Lower lobe of right lung (tissue), 2 donors: Measurements from ENCODE around the gene VPS8. TPM values are rescaled to one million over a fixed set of nuclear protein-coding genes. Genes with fewer than 3 reads are reported as not detected.

ENCODE experiments used
- ATAC-seq, 2 donors: fragments of 200-7000 bp; cut with Tn5 transposase; one replicate each; pipeline ENCODE4 v1.9.1; 2020 to 2022; ENCODE audit warnings: mild to moderate bottlenecking in 2 of 2, moderate library complexity in 2 of 2
- DNase-seq: peaks from one replicate; pipeline ENCODE4 v3.0.0-alpha.2; 2020
- H3K27ac ChIP-seq: fragments of 200-600 bp; one replicate; pipeline ENCODE4 v1.8.0; 2022
- H3K27me3 ChIP-seq: fragments of 200-600 bp; one replicate; pipeline ENCODE4 v1.8.0; 2022; ENCODE audit warnings: low read depth
- H3K36me3 ChIP-seq: fragments of 200-600 bp; one replicate; pipeline ENCODE4 v1.8.0; 2022; ENCODE audit warnings: mild to moderate bottlenecking
- H3K4me1 ChIP-seq: fragments of 200-600 bp; one replicate; pipeline ENCODE4 v1.8.0; 2022
- H3K4me3 ChIP-seq: fragments of 200-600 bp; one replicate; pipeline ENCODE4 v1.8.0; 2022; ENCODE audit warnings: mild to moderate bottlenecking
- H3K9me3 ChIP-seq: fragments of 200-600 bp; one replicate; pipeline ENCODE4 v1.8.0; 2022
- intact Hi-C: fragments of 100-400 bp; cut with DNase I; formaldehyde crosslinking; loops from one replicate; pipeline ENCODE4 v1.11.0; 2022
- total RNA-seq: library from RNA; stranded (reverse); fragmentation: NEBNext Ultra II Directional; extraction: Animal tissue kit (Norgen Biotek cat#: 25700); gene quantifications from one replicate; pipeline ENCODE4 v1.2.1, GENCODE V29; 2021
- TF ChIP-seq, protein P1 (sequence below): fragments of 200-600 bp; IDR thresholded peaks from one replicate; pipeline ENCODE4 v1.8.0; 2022; ENCODE audit warnings: antibody characterized with exemption, mild to moderate bottlenecking
- donor health status: DM: no; HTN: yes; CAD: no; lungs with severe emphysema.

The VPS8 gene
- total RNA-seq, 1 donor from 2014 or later, result 84.7 TPM

DNA sequence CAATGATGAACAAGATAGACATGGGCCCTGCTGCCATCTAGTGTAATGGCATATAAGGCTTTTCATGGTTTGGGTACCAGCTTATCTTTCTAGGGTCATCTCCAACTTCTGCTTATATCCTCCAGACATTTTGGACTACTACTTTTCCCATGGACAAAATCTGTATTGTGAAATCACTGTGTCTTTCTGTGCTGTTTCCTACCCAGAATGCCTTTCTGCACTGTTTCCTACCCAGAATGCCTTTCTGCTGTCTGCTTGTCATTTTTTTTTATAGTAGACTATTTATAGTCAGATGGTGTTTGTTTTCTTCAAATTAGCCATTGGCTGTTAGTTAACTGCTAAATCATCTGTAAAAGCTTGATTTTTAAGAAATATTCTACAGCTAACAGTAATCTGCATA, 20.1 kb downstream of the VPS8 start:
- intact Hi-C loops, result no loop called here
- H3K36me3 ChIP-seq, result peaks cover 94% of the 10 kb centered on the region
- ATAC-seq, result no peak

DNA sequence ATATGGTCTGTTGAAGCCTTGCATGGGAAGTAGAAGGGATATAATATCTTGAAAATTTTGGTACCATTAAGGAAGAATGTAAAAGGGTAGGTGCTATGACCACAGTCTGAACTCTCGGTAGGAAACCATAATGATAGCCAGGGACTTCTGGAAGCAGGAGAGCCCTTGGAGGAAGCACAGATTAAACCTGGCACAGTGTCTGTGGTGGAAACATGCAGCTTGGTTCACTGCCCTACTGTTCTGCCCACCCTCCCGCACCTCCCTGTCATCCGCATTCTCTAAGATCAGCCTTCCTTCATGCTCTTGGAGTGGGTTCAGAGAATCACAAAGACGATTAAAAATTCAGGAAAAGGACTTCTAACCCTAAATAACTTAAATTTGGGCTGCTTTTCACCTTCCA, 20.9 kb downstream of the VPS8 start:
- DNase-seq (no peak), ATAC-seq (no peak)
- H3K27ac ChIP-seq, result no peak overlapping the region
- no peaks in the 10 kb centered on the region for H3K27me3 ChIP-seq
- no peaks in the 10 kb centered on the region for H3K4me1 ChIP-seq
- intact Hi-C loops, result no loop called here
- no peaks in the 10 kb centered on the region for H3K9me3 ChIP-seq
- H3K4me3 ChIP-seq, result no peak overlapping the region
- TF ChIP-seq, protein P1, sequence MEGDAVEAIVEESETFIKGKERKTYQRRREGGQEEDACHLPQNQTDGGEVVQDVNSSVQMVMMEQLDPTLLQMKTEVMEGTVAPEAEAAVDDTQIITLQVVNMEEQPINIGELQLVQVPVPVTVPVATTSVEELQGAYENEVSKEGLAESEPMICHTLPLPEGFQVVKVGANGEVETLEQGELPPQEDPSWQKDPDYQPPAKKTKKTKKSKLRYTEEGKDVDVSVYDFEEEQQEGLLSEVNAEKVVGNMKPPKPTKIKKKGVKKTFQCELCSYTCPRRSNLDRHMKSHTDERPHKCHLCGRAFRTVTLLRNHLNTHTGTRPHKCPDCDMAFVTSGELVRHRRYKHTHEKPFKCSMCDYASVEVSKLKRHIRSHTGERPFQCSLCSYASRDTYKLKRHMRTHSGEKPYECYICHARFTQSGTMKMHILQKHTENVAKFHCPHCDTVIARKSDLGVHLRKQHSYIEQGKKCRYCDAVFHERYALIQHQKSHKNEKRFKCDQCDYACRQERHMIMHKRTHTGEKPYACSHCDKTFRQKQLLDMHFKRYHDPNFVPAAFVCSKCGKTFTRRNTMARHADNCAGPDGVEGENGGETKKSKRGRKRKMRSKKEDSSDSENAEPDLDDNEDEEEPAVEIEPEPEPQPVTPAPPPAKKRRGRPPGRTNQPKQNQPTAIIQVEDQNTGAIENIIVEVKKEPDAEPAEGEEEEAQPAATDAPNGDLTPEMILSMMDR, result no peak
- H3K36me3 ChIP-seq, result peaks cover 96% of the 10 kb centered on the region

More for the DNA sequence above, 20.1 kb downstream of the VPS8 start:
- Histone ChIP-seq H3K9me3 (no peaks in the 10 kb centered on the region), H3K27ac (no peak overlapping the region), H3K27me3 (no peaks in the 10 kb centered on the region), H3K4me1 (no peaks in the 10 kb centered on the region), H3K4me3 (no peak overlapping the region)
- DNase-seq, result no peak
- TF ChIP-seq, protein P1, result no peak

DNA sequence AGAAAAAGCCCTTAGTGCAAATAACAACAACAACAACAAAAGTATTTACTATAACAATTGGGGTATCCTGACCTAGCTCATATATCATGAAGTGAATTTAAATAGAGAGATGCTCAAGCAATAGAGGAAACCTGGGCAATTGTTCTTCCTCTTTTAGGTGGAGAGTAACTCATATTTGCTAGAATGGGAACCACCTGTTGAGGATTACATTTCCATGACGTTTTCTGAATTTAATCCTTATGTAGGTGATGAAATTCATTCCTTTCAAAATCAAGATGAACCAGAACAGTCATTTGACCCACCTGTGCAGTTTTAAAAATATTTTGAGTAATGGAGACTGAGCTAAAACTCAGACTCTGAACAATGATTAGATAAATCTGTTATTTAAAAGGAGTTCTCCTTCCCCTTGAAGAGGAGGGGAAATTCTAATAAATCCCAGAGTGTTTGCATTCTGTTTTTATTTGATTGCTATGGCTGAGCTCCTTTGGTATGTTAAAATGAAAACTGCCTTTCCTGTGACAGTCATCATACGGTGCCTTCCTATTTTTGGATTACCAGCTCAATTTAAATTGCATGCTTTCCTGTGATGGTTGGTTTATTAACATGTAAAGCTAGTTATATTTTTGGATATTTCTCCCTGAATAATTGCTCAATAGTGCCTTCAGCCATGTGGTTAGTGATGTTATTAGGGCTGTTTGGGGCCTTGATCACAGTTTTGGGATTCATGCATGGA, 24.3 kb downstream of the VPS8 start:
- Histone ChIP-seq H3K4me3 (no peak overlapping the region), H3K4me1 (no peaks in the 10 kb centered on the region), H3K36me3 (peaks cover 76% of the 10 kb centered on the region), H3K27me3 (no peaks in the 10 kb centered on the region), H3K9me3 (no peaks in the 10 kb centered on the region), H3K27ac (no peak overlapping the region)
- intact Hi-C loops, result no loop called here
- no peak for DNase-seq
- ATAC-seq, result no peak
- TF ChIP-seq, protein P1, result no peak

DNA sequence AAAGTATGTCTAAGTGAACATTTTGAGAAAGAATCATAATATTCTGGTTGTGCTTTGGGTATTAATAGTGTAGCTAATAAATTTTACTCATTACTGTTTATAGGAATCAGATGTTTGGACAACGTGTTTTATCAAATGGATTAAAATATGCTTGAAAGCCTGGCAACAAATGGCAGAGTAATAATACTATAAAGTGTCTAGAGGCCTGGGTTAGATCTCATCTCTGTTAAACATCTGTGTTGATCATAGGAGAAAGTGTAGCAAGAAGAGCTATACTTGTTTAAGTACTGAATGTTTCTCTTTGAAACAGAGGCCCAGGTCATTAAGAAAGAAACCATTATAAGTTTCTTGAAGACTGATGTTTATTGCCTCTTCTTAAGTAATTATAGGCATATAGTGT, 30.5 kb downstream of the VPS8 start:
- Histone ChIP-seq H3K27me3 (no peaks in the 10 kb centered on the region), H3K4me3 (no peak overlapping the region)
- TF ChIP-seq, protein P1, result no peak

DNA sequence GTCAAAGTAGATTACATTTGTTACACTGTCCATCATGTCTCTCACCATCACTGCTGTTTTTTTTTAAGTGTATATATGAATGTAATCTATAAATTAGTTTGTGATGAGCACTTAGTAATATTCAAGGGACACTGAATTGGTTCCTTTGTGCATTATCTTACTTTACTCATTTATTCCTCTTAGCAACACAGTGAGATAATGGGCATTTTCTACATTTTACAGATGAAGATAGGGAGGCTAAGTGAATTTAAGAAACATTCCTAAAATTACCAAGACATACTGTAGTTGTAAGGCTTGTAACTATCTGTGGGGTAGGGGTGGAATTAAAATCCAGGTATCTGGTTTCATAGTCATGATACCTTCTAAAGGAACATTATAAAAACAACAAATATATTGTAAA, 33.9 kb downstream of the VPS8 start:
- DNase-seq, result no peak
- Histone ChIP-seq H3K9me3 (no peaks in the 10 kb centered on the region), H3K4me1 (no peaks in the 10 kb centered on the region), H3K27me3 (no peaks in the 10 kb centered on the region), H3K27ac (no peak overlapping the region), H3K4me3 (no peak overlapping the region), H3K36me3 (peaks cover 15% of the 10 kb centered on the region)
- intact Hi-C loops, result no loop called here
- TF ChIP-seq, protein P1, result no peak
- no peak for ATAC-seq

More for the DNA sequence above, 30.5 kb downstream of the VPS8 start:
- H3K36me3 ChIP-seq, result peaks cover 17% of the 10 kb centered on the region
- H3K4me1 ChIP-seq, result no peaks in the 10 kb centered on the region
- no peak overlapping the region for H3K27ac ChIP-seq
- no peaks in the 10 kb centered on the region for H3K9me3 ChIP-seq
- DNase-seq, result no peak
- intact Hi-C loops, result no loop called here
- no peak for ATAC-seq
